GM21390 (cell line): ENCODE measurements around the gene LDAH.
"Not testable (repeated sequence)": the region's sequence is repeated elsewhere in the genome, so short reads cannot be mapped to it uniquely, and the experiment has no call there.

Source experiments
- ATAC-seq: cut with Tn5 transposase; IDR thresholded peaks from one replicate; pipeline ENCODE4 v1.9.1; 2021; ENCODE audit not compliant: unreplicated experiment

The LDAH gene

DNA sequence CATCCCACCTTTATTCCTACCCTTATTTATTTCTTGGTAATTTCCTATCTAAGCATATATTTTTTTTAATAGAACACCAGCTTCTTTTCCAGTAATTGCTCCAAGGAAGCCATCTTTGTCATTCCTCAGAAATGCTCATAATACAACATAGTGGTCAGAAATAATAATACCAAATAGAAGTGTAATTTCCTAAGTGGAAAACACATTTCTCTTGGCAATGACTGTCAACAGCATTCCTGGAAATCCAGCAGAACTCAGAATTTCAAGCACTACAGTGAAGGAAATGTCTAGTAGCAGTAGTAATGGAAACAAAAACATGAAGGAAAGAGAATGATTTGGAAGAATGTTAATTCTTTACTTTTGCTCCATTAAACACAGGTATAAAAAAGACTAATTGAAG, 99.4 kb downstream of the LDAH start:
- no peak for ATAC-seq

DNA sequence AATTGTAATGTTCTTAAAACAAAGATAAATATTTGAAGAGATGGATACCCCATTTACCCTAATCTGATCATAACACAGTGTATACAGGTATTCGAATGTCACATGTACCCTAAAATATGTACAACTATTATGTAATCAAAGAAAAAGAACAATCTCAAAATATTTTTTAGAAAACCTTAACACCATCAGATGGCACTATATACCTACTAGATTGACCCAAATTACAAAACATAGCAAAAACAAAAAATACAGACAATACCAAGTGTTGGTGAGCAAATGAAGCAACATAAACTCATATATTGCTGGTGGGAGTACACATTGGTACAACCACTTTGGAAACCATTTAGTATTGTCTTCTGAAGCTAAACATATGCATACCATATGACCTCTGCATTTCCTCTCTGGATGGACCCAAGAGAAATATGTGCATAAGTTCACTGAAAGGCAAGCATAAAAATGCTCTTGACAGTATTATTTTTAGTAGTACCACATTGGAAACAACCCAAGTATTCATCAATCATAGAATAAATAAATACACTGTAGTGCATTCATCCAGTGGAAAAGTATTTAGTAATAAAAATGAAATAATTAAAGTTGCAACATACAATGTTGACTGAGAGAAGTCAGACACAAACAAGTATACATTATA, 100.2 kb downstream of the LDAH start:
- ATAC-seq, result no peak

DNA sequence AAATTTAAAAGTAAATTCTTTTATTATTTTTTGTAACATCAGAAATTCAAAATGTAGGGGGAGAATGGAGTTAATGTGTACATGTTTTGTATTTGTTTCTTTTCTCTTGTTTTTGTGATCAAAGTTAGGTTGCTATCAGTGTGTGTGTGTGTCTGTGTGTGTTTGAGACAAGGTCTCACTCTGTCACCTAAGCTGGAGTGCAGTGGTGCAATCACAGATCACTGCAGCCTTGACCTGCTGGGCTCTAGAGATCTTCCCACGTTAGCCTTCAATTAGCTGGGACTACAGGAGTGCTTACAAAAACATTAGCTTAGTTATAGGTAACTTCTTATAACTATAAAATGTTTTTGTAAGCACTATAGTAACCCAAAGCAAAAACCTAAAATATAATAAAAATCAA, 105.3 kb downstream of the LDAH start:
- ATAC-seq, result no peak

DNA sequence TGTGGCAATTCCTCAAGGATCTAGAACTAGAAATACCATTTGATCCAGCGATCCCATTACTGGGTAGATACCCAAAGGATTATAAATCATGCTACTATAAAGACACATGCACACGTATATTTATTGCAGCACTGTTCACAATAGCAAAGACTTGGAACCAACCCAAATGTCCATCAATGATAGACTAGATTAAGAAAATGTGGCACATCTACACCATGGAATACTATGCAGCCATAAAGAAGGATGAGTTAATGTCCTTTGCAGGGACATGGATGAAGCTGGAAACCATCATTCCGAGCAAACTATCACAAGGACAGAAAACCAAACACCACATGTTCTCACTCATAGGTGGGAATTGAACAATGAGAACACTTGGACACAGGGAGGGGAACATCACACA, 106.7 kb downstream of the LDAH start:
- ATAC-seq, result not testable (repeated sequence)

DNA sequence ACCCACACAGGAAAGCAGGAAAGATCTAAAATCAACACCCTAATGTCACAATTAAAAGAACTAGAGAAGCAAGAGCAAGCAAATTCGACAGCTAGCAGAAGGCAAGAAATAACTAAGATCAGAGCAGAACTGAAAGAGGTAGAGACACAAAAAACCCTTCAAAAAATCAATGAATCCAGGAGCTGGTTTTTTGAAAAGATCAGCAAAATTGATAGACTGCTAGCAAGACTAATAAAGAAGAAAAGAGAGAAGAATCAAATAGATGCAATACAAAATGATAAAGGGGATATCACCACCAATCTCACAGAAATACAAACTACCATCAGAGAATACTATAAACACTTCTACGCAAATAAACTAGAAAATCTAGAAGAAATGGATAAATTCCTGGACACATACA, 108.5 kb downstream of the LDAH start:
- ATAC-seq, result not testable (repeated sequence)

DNA sequence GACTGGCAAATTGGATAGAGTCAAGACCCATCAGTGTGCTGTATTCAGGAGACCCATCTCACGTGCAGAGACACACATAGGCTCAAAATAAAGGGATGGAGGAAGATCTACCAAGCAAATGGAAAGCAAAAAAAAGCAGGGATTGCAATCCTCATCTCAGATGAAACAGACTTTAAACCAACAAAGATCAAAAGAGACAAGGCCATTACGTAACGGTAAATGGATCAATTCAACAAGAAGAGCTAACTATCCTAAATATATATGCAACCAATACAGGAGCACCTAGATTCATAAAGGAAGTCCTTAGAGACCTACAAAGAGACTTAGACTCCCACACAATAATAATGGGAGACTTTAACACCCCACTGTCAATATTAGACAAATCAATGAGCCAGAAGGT, 109.3 kb downstream of the LDAH start:
- not testable (repeated sequence) for ATAC-seq

DNA sequence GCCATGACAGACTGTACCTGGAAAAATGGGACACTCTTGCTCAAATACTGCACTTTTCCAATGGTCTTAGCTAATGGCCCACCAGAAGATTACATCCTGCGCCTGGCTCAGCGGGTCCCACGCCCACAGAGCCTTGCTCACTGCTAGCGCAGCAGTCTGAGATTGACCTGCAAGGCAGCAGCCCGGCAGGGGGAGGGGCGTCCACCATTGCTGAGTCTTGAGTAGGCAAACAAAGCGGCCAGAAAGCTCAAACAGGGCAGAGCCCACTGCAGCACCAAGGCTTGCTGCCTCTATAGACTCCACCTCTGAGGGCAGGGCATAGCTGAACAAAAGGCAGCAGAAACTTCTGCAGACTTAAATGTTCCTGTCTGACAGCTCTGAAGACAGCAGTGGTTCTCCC, 111.3 kb downstream of the LDAH start:
- not testable (repeated sequence) for ATAC-seq

DNA sequence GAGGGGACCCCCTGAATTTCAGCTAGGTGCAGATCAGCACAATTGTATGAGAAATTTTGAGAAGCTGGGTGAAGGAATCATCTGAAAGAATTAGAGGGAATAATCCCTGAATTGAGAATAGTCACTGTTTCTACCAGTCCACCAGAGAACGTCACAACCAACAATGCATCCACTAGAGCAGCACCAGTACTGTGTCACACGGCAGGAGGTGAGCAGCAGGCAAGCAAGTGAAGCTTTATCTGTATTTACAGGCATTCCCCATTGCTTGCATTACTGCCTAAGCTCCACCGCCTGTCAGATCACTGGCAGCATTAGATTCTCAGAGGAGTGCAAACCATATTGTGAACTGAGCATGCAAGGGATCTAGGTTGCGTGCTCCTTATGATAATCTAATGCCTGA, 115.3 kb downstream of the LDAH start:
- no peak for ATAC-seq

DNA sequence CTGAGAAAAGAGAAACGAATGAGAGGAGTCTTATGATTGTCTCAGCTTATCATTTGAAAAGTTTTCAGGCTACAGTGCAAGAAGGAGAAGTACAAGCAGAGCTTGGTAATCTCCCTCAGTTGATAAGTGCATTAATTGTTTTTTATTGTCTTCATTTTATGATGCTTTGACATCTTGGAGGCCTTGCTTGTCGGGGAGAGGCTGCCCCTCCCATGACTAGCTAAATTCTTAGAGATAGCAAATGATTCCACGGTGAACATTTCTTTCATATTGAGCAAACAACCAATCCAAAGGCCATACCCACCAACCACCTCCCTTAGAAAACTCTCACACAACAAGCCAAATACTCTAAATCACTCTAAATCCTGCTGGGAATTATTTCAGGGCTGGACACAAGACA, 116.1 kb downstream of the LDAH start:
- no peak for ATAC-seq

DNA sequence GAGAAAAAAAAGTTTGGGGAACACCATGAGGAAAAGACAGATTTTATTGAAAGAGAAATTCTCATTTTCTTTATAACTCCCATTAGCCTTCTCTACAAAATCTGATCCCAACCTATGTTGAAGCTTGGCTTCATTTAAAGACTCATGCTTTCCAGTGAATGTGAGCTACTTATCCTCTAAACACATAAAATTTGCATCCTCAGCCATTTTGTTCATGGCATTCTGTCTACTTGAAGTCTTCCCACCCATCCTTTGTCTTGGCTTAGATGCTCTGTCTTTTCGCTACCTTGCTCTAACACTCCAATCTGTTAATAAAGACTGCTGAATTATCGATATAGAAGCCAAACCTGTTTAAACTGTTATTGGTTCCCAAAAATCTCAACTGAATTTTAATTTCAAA, 116.7 kb downstream of the LDAH start:
- no peak for ATAC-seq

DNA sequence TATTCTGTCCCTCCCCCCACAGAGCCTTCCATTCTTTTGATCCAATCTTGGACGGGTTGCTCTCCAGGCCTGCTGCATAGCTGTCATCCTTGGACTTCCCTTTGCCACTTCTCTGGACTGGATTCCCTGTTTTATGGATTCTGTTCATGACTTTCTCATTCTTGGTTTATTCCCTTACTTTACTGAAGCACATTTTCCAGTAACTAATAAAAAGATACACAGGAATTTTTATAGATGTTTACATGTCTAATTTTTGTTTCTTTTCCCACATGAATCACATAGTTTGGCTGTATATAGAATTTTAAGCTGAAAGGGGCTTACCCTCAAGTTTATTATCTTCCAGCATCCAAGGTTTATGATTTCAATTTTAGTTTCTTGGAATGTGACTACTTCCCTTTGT, 118.0 kb downstream of the LDAH start:
- ATAC-seq, result no peak

DNA sequence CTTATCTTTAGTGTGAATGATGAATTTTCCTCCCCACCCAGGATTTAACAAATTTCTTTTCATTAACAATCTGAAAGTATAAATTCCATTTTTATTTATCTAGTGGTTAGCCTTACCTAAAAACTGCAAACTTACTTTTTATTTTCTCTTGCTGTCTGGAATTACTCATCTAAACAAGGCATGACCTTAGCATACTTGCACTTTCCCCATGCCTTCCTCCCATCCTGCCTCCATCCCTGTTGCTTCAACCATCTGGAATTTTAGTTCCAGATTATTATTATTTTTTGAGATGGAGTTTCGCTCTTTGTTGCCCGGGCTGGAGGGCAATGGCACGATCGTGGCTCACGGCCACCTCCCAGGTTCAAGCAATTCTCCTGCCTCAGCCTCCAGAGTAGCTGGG, 120.3 kb downstream of the LDAH start:
- no peak for ATAC-seq

DNA sequence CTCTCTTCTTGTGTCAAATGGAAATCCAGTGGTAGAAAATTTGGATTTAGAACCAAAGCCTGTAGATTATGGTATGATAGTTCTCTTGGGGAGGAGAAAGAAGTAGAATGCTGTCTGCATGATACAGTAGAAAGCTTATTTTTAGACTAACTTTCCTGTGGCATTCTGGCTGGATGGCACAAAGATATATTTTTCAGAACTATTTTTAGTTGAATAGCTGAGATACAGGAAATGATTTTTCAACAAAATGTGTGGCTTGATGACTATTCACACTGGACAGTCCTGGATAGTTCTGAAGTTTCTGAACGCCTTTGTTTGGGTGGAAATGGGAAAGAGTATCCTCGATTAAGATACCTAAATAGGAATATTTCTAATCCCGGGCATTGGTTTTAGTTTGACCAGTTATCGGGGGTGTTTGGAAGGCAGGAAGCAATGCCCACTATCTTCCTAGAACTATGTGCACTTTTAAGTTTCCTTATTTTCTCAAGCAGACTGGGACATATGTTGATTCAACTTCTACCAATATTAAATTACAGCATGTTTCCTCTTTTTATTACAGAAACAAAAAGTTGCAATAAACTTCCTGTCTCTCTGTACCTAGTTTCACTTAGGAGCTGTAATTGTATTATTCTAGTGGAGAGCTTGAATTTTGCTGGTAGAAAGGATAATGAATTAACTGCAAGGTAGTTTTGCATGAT, 123.8 kb downstream of the LDAH start:
- peak; percentile 64 for ATAC-seq

DNA sequence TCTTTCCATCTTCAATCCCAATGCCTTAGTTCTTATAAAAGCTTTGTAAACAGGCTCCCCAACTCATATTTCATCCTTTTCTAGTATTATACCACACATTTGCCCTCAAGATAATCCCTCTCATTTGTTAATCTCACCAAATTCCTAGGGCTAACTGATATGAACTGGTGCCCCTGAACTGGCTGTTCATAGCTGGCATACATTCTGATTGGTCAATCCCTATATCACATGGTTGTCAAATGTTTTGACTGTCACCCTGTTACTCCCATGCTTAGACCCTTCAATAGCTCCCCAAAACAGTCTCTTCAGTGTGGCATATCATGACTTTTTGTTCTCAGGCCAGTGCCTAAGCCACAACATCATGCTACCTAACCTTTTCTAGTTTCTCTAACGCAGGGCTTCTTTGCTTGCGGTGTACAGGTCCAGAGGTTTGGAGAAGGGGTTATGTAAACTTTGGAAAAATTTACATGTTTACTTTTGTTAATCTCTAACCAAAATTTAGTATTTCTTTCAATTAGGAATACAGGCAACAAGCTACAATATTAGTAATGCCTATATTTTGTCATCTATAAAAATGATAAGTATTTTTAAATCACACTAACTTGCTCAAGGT, 125.5 kb downstream of the LDAH start:
- no peak for ATAC-seq

DNA sequence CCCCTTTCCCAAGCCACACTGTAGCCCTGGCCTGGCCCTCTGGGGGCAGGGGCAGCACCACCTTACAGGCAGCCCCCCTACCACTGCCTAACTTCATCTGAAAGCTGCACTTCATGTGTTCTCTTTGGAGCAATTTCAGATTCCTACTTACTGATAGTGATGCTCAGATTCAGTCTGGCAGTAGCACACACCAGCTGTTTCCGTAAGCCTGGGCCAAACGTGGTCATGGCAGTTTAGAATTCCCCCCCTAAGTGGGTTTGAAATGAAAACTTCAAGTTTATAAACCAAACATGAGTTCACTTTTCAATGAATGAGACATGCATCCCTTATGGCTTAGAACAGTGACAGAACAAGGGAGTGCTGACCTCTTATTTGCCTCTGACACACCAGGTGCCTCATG, 126.5 kb downstream of the LDAH start:
- no peak for ATAC-seq

DNA sequence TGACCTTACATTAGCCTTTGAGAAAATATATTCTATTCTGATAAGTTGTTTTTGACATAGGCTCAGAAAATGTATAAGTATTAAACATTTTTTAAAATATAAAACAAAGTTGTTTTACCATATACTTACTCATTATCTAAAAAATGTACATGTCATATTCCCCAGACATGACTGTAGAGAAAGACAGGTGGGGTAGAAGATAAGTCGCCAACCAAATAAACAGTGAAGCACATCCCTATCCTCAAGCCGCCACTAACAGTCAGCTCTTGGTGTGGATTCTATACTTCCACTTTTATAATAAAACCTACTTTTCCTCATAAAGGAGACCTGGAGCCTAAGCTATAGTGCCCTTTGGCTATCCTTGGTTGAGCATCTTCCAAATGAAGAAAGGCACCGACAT, 129.6 kb downstream of the LDAH start:
- ATAC-seq, result no peak

DNA sequence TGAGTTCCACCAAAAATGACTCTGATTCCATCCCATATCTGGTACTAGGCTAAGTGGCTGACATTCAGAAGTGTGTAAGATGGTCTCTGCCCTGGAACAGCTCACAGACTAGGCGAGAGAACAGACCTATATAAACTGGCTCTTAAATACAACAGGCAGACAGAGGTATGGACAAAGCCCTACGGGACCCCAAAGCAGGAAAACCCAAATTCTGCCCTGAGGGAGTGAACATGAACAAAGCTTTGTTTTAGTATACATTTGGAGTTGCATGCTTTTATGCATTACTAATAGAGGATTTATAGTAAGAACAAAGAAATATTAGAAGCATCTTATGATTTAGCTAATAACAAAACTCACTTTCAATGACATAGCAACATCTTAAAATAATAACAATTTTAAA, 130.8 kb downstream of the LDAH start:
- no peak for ATAC-seq

DNA sequence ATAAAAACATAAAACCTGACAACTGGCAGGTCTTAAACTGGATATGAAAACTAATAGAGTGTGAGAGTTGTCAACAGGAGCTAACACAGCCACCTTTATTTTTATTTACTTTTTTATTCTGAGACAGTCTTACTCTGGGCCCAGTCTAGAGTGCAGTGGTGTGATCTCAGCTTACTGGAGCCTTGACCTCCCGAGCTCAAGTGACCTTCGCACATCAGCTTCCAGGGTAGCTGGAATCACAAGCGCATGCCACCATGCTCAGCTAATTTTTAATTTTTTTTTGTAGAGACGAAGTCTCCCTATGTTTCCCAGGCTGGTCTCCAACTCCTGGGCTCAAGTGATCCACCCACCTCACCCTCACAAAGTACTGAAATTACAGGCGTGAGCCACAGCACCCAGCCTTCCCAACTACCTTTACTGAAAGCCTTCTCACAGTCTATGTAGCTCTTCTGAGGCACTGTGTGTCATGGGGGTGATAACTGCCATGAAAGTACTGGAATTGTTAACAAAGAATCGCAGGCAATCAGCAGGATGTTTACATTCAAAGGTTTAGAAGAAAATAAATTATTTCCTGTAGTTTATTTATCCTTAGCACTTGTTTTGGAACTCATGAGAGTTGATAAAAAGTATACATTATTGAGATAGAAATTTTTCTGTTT, 131.7 kb downstream of the LDAH start:
- ATAC-seq, result no peak

DNA sequence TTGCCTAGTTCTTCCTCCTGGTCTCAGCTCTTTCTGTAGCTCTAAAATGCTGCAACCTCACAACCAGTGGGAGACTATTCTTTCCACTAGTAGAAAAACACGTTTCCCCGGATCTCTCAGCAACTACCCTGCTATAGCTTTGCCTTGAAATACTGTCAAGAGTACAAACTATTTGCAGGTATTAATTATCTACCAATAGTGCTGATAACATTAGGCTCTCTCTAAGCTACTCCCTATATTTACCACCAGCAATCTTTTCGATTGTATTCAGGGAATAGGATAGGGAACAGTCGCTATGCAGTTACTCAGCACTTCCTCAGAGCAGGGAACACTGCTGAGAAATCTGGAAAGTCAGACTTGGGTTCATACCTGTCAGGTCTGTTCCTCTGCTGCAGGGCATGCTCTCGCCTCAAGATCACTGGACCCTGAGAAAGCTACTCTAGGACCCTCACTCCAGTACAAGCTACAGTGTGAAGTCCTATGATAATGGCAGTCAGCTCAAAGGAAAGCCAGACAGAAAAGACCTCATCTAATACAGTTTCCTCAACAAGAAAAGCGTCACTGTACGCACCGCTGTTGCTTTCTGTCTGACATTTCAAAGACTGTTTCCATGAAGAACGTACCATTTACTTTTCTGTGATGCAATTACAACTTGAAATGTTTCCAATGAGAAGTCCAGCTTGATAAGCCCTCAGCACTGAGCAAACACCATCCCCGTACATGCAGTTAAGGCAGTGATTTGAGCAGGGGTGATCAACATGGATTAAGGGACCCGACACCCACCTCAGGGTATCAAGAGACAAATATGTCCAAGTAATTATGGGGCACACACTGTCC, 133.3 kb downstream of the LDAH start:
- ATAC-seq, result no peak

DNA sequence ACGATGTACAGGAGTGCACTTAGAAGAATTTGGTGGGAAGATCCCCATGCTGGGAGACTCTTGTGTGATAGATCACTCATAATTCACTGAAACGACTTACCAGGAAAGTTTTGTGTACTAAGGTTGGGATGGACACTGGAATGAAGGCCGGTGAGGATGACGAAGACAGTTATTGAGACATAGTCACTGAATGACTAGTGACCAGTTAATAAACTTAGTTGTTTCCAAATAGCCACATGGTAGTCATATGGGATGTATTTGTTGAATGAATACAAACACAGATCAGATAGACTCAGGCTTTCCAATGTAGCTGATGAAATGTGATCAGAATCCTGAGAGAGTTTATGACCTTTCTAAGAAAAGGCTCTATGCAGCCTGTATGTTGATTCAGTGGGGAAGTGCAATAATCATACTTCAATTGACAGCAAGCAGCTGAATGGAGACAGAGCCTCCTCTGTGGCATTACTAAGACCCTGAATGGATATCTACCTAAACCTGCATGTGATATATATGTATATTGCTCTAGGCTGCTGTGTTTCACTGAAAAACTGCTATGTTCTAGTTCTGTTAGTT, 135.6 kb downstream of the LDAH start:
- ATAC-seq, result no peak

DNA sequence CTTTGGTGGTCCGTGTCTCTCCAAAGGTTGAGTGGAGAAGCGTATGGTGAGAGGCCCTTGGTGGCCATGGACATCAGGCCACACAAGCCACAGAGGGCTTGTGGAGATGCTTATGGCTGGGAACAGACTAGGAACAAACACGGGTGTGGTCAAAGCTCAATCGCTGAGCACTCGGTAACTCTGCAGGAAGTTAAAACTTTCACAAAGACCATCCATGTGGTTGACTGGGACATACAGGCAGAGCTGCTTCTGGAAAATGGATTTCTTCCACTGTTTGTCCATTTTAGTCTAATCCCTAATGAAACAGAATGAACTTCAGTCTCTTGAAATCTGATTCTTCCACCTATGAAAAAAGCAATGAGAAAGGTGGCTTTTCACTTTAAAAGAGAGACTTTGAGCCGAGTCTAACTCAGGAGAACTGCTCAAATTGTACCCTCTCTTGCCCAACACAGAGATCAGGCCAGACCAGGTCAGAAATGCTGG, 138.3 kb downstream of the LDAH start:
- no peak for ATAC-seq
